Uterus (tissue), 4 donors: Measurements from ENCODE around the gene COL5A1. TPM values are rescaled to one million over a fixed set of nuclear protein-coding genes. Genes with fewer than 3 reads are reported as not detected.

Experiments used
- DNase-seq, 2 donors: peaks; one replicate each; pipeline ENCODE4 v3.0.0-alpha.2; 2019 to 2020
- H3K27ac ChIP-seq, 2 donors: fragments of 200-600 bp; sonication (generic); 1 replicate in 1 of 2; 2 replicates in 1 of 2; pipeline ENCODE4 v1.5.1; 2016 to 2018
- H3K27me3 ChIP-seq, 2 donors: fragments of 200-600 bp; sonication (generic); one replicate each; pipeline ENCODE4 v1.5.1; 2018 to 2019; ENCODE audit warnings: control low read depth in 1 of 2
- H3K36me3 ChIP-seq, 2 donors: fragments of 200-600 bp; sonication (generic); one replicate each; pipeline ENCODE4 v1.5.1; 2019; ENCODE audit warnings: control low read depth in 1 of 2
- H3K4me1 ChIP-seq, 2 donors: fragments of 200-600 bp; sonication (generic); one replicate each; pipeline ENCODE4 v1.5.1; 2018 to 2019; ENCODE audit warnings: control low read depth in 1 of 2
- H3K4me3 ChIP-seq, 2 donors: fragments of 200-600 bp; sonication (generic); 1 replicate in 1 of 2; 2 replicates in 1 of 2; pipeline ENCODE4 v1.5.1; 2018 to 2019; ENCODE audit warnings: mild to moderate bottlenecking in 1 of 2
- H3K9me3 ChIP-seq, 2 donors: fragments of 200-600 bp; sonication (generic); one replicate each; pipeline ENCODE4 v1.5.1; 2019; ENCODE audit warnings: control low read depth in 1 of 2
- CTCF ChIP-seq, 4 experiments: fragments of 200-600 bp in 2 of 4; fragments of 450-650 bp in 2 of 4; sonication (generic) in 2 of 4; IDR thresholded peaks; one replicate each; pipeline ENCODE4 v1.5.1; 2016 to 2019; ENCODE audit warnings: antibody characterized with exemption in 4 of 4, mild to moderate bottlenecking in 2 of 4, moderate library complexity in 1 of 4
- POLR2A ChIP-seq, 2 donors: fragments of 450-650 bp; IDR thresholded peaks; one replicate each; pipeline ENCODE4 v1.6.1; 2016; ENCODE audit warnings: antibody characterized with exemption in 2 of 2, mild to moderate bottlenecking in 1 of 2, moderate library complexity in 1 of 2
- intact Hi-C: fragments of 100-400 bp; cut with DNase I; formaldehyde crosslinking; loops from one replicate; pipeline ENCODE4 v1.15.1; 2023; ENCODE audit warnings: low total_unique reads
- total RNA-seq, 4 donors: library from RNA; depleted of rRNA in 3 of 4; stranded (reverse); fragments of >200 nt in 3 of 4; gene quantifications; one replicate each; pipeline versions ENCODE4 v1.1.0 to v1.2.4, GENCODE V29; 2014 to 2023
- donor health status: DM: yes; HTN: yes; CAD: no.

Gene COL5A1
- total RNA-seq, 4 donors from 2014 or later, result 21.2 to 604 (median 129) TPM

DNA sequence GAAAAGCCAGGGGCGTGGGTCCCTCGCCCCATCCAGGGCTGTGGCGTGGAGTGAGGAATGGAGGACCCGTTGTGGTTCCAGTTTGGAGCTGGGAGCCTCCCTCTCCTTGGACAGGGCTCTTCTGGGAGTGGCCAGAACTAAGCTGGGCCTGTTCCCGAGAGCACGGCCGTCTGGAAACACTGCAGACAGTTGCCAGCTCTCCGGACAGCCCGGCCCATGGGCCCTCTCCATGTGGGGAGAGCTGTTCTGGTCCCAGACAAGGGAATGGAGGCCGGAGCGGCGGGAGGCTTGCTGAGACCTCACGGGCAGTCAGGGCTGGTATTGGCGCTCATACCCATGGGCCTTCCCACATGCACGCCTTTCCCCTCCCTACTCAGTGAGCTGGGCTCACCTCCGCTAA is 193.8 kb downstream of the COL5A1 start:
- no peaks in the 10 kb centered on the region for H3K9me3 ChIP-seq
- TF ChIP-seq POLR2A (IDR thresholded peaks at IDR 0.05) (no peak), CTCF (IDR thresholded peaks at IDR 0.05) (no peak)
- H3K4me1 ChIP-seq, result no peaks in the 10 kb centered on the region
- no peaks in the 10 kb centered on the region for H3K36me3 ChIP-seq
- H3K27me3 ChIP-seq, result no peaks in the 10 kb centered on the region
- intact Hi-C loops, result no loop called here
- DNase-seq, result peak in 1 of 2 donors; percentile 49
- no peak overlapping the region for H3K4me3 ChIP-seq
- no peak overlapping the region for H3K27ac ChIP-seq

DNA sequence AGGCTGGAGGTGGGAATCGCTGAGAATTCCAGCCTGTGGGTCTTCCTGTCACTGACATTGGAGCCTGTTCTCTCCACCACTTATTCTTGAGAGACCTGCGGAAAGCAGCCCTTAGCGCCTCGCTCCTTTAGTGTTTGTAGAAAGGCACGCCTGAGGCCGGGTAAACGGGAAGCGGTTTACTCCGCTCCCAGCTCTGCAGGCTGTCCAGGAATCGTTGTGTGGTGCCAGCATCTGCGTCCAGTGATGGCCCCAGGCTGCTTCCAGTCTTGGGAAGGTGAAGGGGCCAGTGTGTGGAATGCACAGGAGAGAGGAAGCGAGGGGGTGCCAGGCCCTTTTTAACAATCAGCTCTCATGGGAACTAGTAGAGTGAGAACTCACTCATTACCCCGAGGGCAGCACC is 194.4 kb downstream of the COL5A1 start:
- Histone ChIP-seq H3K4me3 (no peak overlapping the region), H3K27me3 (no peaks in the 10 kb centered on the region), H3K9me3 (no peaks in the 10 kb centered on the region), H3K4me1 (no peaks in the 10 kb centered on the region), H3K36me3 (no peaks in the 10 kb centered on the region), H3K27ac (no peak overlapping the region)
- TF ChIP-seq POLR2A (IDR thresholded peaks at IDR 0.05) (no peak), CTCF (IDR thresholded peaks at IDR 0.05) (no peak)
- intact Hi-C loops, result no loop called here
- DNase-seq, result no peak

- no peaks in the 10 kb centered on the region for H3K4me1 ChIP-seq
- no peaks in the 10 kb centered on the region for H3K9me3 ChIP-seq
- TF ChIP-seq POLR2A (IDR thresholded peaks at IDR 0.05) (no peak), CTCF (IDR thresholded peaks at IDR 0.05) (no peak)
- H3K36me3 ChIP-seq, result no peaks in the 10 kb centered on the region
- H3K27me3 ChIP-seq, result no peaks in the 10 kb centered on the region
- H3K4me3 ChIP-seq, result no peak overlapping the region
- DNase-seq, result no peak
- no peak overlapping the region for H3K27ac ChIP-seq
- intact Hi-C loops, result no loop called here
These were observed 194.9 kb downstream of the COL5A1 start for GRCh38 chr9:134836406-134836970.

- H3K4me1 ChIP-seq, result no peaks in the 10 kb centered on the region
- H3K9me3 ChIP-seq, result no peaks in the 10 kb centered on the region
- TF ChIP-seq POLR2A (IDR thresholded peaks at IDR 0.05) (no peak), CTCF (IDR thresholded peaks at IDR 0.05) (no peak)
- no peak overlapping the region for H3K4me3 ChIP-seq
- no peaks in the 10 kb centered on the region for H3K36me3 ChIP-seq
- no peak overlapping the region for H3K27ac ChIP-seq
- DNase-seq, result no peak
- no peaks in the 10 kb centered on the region for H3K27me3 ChIP-seq
- intact Hi-C loops, result no loop called here
These were observed 195.9 kb downstream of the COL5A1 start for GRCh38 chr9:134837529-134837928.

DNA sequence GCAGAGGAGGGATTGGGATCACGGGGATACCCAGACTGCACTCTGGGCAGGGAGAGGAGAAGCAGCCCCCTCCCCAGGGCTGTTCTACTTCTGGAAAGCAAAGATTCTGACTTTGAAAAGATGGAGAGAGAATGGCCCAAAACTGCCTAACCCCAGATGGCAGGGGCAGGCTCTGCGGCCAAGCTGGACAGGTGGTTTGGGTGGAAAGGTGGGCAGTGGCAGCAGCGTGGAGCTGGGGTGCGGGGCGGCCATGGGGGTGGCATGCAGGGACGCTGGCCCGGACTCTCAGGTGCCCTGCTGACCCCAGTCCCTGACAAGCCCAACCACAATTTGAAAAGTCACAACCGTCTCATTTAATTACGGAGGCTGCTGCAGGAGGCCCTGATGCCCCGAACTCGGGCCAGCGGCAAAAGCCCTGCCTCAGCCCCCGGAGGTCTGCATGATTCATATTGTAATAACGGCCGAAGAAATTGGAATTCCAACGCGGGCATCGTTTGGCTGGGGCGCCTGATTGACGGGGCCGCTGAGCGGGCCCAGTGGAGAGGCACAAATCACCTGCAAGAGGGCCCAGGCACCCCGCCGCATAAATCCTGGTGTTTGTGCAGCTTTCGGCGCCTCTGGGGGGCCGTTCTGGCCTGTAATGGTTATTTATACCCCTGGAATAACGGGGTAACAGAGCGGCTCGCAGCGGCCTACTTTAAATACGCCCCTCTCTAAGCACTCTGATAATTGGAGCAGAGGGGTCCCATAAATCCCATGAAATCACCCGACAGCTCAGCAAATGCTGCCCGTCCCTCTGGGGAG is 197.2 kb downstream of the COL5A1 start:
- Histone ChIP-seq H3K4me3 (no peak overlapping the region), H3K27me3 (no peaks in the 10 kb centered on the region), H3K36me3 (no peaks in the 10 kb centered on the region), H3K4me1 (no peaks in the 10 kb centered on the region), H3K27ac (no peak overlapping the region), H3K9me3 (no peaks in the 10 kb centered on the region)
- intact Hi-C loops, result no loop called here
- TF ChIP-seq POLR2A (IDR thresholded peaks at IDR 0.05), result no peak
- no peak for TF ChIP-seq CTCF (IDR thresholded peaks at IDR 0.05)
- no peak for DNase-seq
